GM19328 (cell line): ENCODE results near the gene EEIG1.
A peak's percentile ranks its signal among the peaks of the same experiment; 100 is the strongest.

ENCODE experiments used
- ATAC-seq: cut with Tn5 transposase; IDR thresholded peaks from one replicate; pipeline ENCODE4 v1.9.1; 2021; ENCODE audit warnings: mild to moderate bottlenecking, moderate library complexity; ENCODE audit not compliant: unreplicated experiment

Gene EEIG1

GRCh38 chr9:128001779-128002298 is 21.1 kb upstream of the EEIG1 start:
- no peak for ATAC-seq

GRCh38 chr9:128001151-128001778 is 20.5 kb upstream of the EEIG1 start:
- ATAC-seq, result no peak

- ATAC-seq, result no peak
Measured at GRCh38 chr9:127999461-127999860, 18.7 kb upstream of the EEIG1 start.

GRCh38 chr9:127993721-127994120 is 12.9 kb upstream of the EEIG1 start:
- no peak for ATAC-seq

- ATAC-seq, result no peak
Measured at GRCh38 chr9:127991757-127992274, 11.0 kb upstream of the EEIG1 start.

GRCh38 chr9:127991017-127991756 is 10.4 kb upstream of the EEIG1 start:
- no peak for ATAC-seq

GRCh38 chr9:127990554-127990953 is 9.8 kb upstream of the EEIG1 start:
- ATAC-seq, result no peak

- no peak for ATAC-seq
Measured at GRCh38 chr9:127989094-127989493, 8.3 kb upstream of the EEIG1 start.

- no peak for ATAC-seq
Measured at GRCh38 chr9:127987103-127987614, 6.4 kb upstream of the EEIG1 start.

GRCh38 chr9:127985011-127985410 is 4.2 kb upstream of the EEIG1 start:
- ATAC-seq, result no peak

GRCh38 chr9:127983847-127984289 is 3.1 kb upstream of the EEIG1 start:
- peak; percentile 29 for ATAC-seq

- ATAC-seq, result no peak
Measured at GRCh38 chr9:127982912-127983311, 2.1 kb upstream of the EEIG1 start.

- no peak for ATAC-seq
Measured at GRCh38 chr9:127981559-127982121, 851 bp upstream of the EEIG1 start.

GRCh38 chr9:127980060-127980705 is 606 bp downstream of the EEIG1 start:
- ATAC-seq, result peak; percentile 37

- ATAC-seq, result no peak
Measured at GRCh38 chr9:127979333-127980059, 1.3 kb downstream of the EEIG1 start.

- no peak for ATAC-seq
Measured at GRCh38 chr9:127979015-127979332, 1.8 kb downstream of the EEIG1 start.

GRCh38 chr9:127977884-127978647 is 2.7 kb downstream of the EEIG1 start:
- ATAC-seq, result no peak

GRCh38 chr9:127977009-127977883 is 3.5 kb downstream of the EEIG1 start:
- no peak for ATAC-seq

GRCh38 chr9:127976498-127976897 is 4.3 kb downstream of the EEIG1 start:
- no peak for ATAC-seq
